NCI-H2171 treated with DMSO at 0.1 percent for 48 hours (cell line): ENCODE data around the gene SLC4A7.
"Not testable (repeated sequence)": the region's sequence is repeated elsewhere in the genome, so short reads cannot be mapped to it uniquely, and the experiment has no call there.

ENCODE experiments used
- DNase-seq: peaks from one replicate; lab custom pipeline; 2025; lab: John Stamatoyannopoulos, UW

The SLC4A7 gene

GRCh38 chr3:27358372-27358771 lies 125.8 kb downstream of the SLC4A7 start:
- DNase-seq, result peak; percentile 16

- DNase-seq, result peak; percentile 0
Measured at GRCh38 chr3:27357665-27358258, 126.4 kb downstream of the SLC4A7 start.

- no peak for DNase-seq
Measured at GRCh38 chr3:27356976-27357375, 127.2 kb downstream of the SLC4A7 start.

GRCh38 chr3:27354588-27355203 lies 129.5 kb downstream of the SLC4A7 start:
- no peak for DNase-seq

- no peak for DNase-seq
Measured at GRCh38 chr3:27354161-27354560, 130.0 kb downstream of the SLC4A7 start.

GRCh38 chr3:27353221-27353620 lies 131.0 kb downstream of the SLC4A7 start:
- no peak for DNase-seq

- no peak for DNase-seq
Measured at GRCh38 chr3:27352047-27352446, 132.1 kb downstream of the SLC4A7 start.

GRCh38 chr3:27349832-27350231 lies 134.4 kb downstream of the SLC4A7 start:
- DNase-seq, result no peak

- DNase-seq, result no peak
Measured at GRCh38 chr3:27345959-27346865, 138.0 kb downstream of the SLC4A7 start.

- DNase-seq, result peak; percentile 14
Measured at GRCh38 chr3:27345493-27345892, 138.7 kb downstream of the SLC4A7 start.

GRCh38 chr3:27345045-27345444 lies 139.1 kb downstream of the SLC4A7 start:
- DNase-seq, result no peak

- no peak for DNase-seq
Measured at GRCh38 chr3:27344192-27344591, 140.0 kb downstream of the SLC4A7 start.

GRCh38 chr3:27342267-27342666 lies 141.9 kb downstream of the SLC4A7 start:
- DNase-seq, result no peak

- peak; percentile 0 for DNase-seq
Measured at GRCh38 chr3:27340534-27340933, 143.7 kb downstream of the SLC4A7 start.

GRCh38 chr3:27335571-27335970 lies 148.6 kb downstream of the SLC4A7 start:
- DNase-seq, result no peak

- no peak for DNase-seq
Measured at GRCh38 chr3:27333843-27334242, 150.3 kb downstream of the SLC4A7 start.

GRCh38 chr3:27328982-27329762 lies 155.0 kb downstream of the SLC4A7 start:
- DNase-seq, result not testable (repeated sequence)

- no peak for DNase-seq
Measured at GRCh38 chr3:27326629-27327545, 157.3 kb downstream of the SLC4A7 start.

GRCh38 chr3:27326202-27326601 lies 158.0 kb downstream of the SLC4A7 start:
- no peak for DNase-seq

- DNase-seq, result no peak
Measured at GRCh38 chr3:27325419-27325818, 158.8 kb downstream of the SLC4A7 start.

- DNase-seq, result no peak
Measured at GRCh38 chr3:27324686-27325085, 159.5 kb downstream of the SLC4A7 start.
